Mucosa of rectum (tissue), 2 donors: ENCODE results near the gene RNF186.

Source experiments
- H3K27ac ChIP-seq, 2 donors: one replicate each; pipeline ENCODE4 v1.7.0; 2013; ENCODE audit warnings: inconsistent platforms in 2 of 2, low read depth in 2 of 2, low read length in 2 of 2
- H3K27me3 ChIP-seq, 2 donors: one replicate each; pipeline ENCODE4 v1.7.0; 2013; ENCODE audit warnings: low read length in 2 of 2; ENCODE audit not compliant: control insufficient read depth in 2 of 2, insufficient read depth in 2 of 2
- H3K36me3 ChIP-seq, 2 donors: one replicate each; pipeline ENCODE4 v1.7.0; 2013; ENCODE audit warnings: low read length in 2 of 2; ENCODE audit not compliant: control insufficient read depth in 2 of 2, insufficient read depth in 2 of 2
- H3K4me1 ChIP-seq, 2 donors: one replicate each; pipeline ENCODE4 v1.7.0; 2013; ENCODE audit warnings: low read length in 2 of 2, mild to moderate bottlenecking in 1 of 2; ENCODE audit not compliant: control insufficient read depth in 2 of 2, insufficient read depth in 2 of 2
- H3K4me3 ChIP-seq, 2 donors: one replicate each; pipeline ENCODE4 v1.7.0; 2013; ENCODE audit warnings: low read length in 2 of 2
- H3K9ac ChIP-seq, 2 donors: one replicate each; pipeline ENCODE4 v1.7.0; 2013; ENCODE audit warnings: low read length in 2 of 2, low read depth in 1 of 2, mild to moderate bottlenecking in 1 of 2
- H3K9me3 ChIP-seq, 2 donors: one replicate each; pipeline ENCODE4 v1.7.0; 2013; ENCODE audit warnings: low read length in 2 of 2; ENCODE audit not compliant: control insufficient read depth in 2 of 2
- donor health status: healthy.
- donor health status: Normal muscosa, but diverticular disease.

Gene RNF186

GRCh38 chr1:19768353-19769210 is 46.5 kb downstream of the RNF186 start:
- H3K4me1 ChIP-seq, result no peaks in the 10 kb centered on the region
- no peak overlapping the region for H3K4me3 ChIP-seq
- H3K9me3 ChIP-seq, result no peaks in the 10 kb centered on the region
- H3K27me3 ChIP-seq, result no peaks in the 10 kb centered on the region
- peaks cover 27 to 39% of the 10 kb centered on the region in 2 donors for H3K36me3 ChIP-seq
- H3K9ac ChIP-seq, result no peak overlapping the region
- H3K27ac ChIP-seq, result no peak overlapping the region

GRCh38 chr1:19765623-19766022 is 49.5 kb downstream of the RNF186 start:
- no peak overlapping the region for H3K27ac ChIP-seq
- no peak overlapping the region for H3K4me3 ChIP-seq
- H3K4me1 ChIP-seq, result no peaks in the 10 kb centered on the region
- no peaks in the 10 kb centered on the region for H3K27me3 ChIP-seq
- peaks cover 18 to 27% of the 10 kb centered on the region in 2 donors for H3K36me3 ChIP-seq
- H3K9ac ChIP-seq, result no peak overlapping the region
- no peaks in the 10 kb centered on the region for H3K9me3 ChIP-seq

GRCh38 chr1:19764848-19765247 is 50.2 kb downstream of the RNF186 start:
- Histone ChIP-seq H3K27me3 (no peaks in the 10 kb centered on the region), H3K36me3 (peaks cover 11 to 20% of the 10 kb centered on the region in 2 donors), H3K4me3 (no peak overlapping the region), H3K9ac (no peak overlapping the region), H3K27ac (no peak overlapping the region), H3K4me1 (no peaks in the 10 kb centered on the region), H3K9me3 (no peaks in the 10 kb centered on the region)
